ENCODE measurements around the gene IL18RAP. TPM values are rescaled to one million over a fixed set of nuclear protein-coding genes. Genes with fewer than 3 reads are reported as not detected.

The IL18RAP gene
- total RNA-seq, 1 experiment from 2014 or later = not detected

- no peak overlapping the region for H3K4me3 Mint-ChIP-seq (ENCODE audit: low read depth, unreplicated experiment)
- no peaks in the 10 kb centered on the region for H3K36me3 Mint-ChIP-seq (ENCODE audit: insufficient read depth, unreplicated experiment)
- TF ChIP-seq CTCF (IDR thresholded peaks at IDR 0.05; ENCODE audit: unreplicated experiment) = no peak
- DNase-seq = no peak
- no peaks in the 10 kb centered on the region for H3K4me1 Mint-ChIP-seq (ENCODE audit: low read depth, unreplicated experiment)
- BruUV-seq (replicated peaks) = no TSS peak
- no peaks in the 10 kb centered on the region for H3K9me3 Mint-ChIP-seq (ENCODE audit: low read depth, unreplicated experiment)
- intact Hi-C loops (cut with micrococcal nuclease; ENCODE audit: unreplicated experiment) = no loop called here
- H3K27ac Mint-ChIP-seq (ENCODE audit: unreplicated experiment) = no peak overlapping the region
- CTCF ChIA-PET = interaction anchor here (0.7 kb wide), 1 partner anchor 11 kb away, joined by 4 read pairs; no protein-coding TSS in a partner anchor
- peaks cover 54% of the 10 kb centered on the region for H3K27me3 Mint-ChIP-seq (ENCODE audit: unreplicated experiment)
Measured at GRCh38 chr2:102463160-102463559, 40.2 kb downstream of the IL18RAP start.

GRCh38 chr2:102470168-102470567, 47.2 kb downstream of the IL18RAP start:
- intact Hi-C loops (cut with micrococcal nuclease; ENCODE audit: unreplicated experiment) = loop anchor here (5.0 kb wide), 1 partner anchor 47 kb away; no protein-coding TSS in a partner anchor
- CTCF ChIA-PET = no interaction called here
- Mint-ChIP-seq H3K4me3 (ENCODE audit: low read depth, unreplicated experiment) (no peak overlapping the region), H3K4me1 (ENCODE audit: low read depth, unreplicated experiment) (no peaks in the 10 kb centered on the region), H3K9me3 (ENCODE audit: low read depth, unreplicated experiment) (peaks cover 7% of the 10 kb centered on the region), H3K27me3 (ENCODE audit: unreplicated experiment) (peaks cover 27% of the 10 kb centered on the region), H3K27ac (ENCODE audit: unreplicated experiment) (no peak overlapping the region), H3K36me3 (ENCODE audit: insufficient read depth, unreplicated experiment) (no peaks in the 10 kb centered on the region)
- DNase-seq = no peak
- BruUV-seq (replicated peaks) = no TSS peak
- no peak for TF ChIP-seq CTCF (IDR thresholded peaks at IDR 0.05; ENCODE audit: unreplicated experiment)

GRCh38 chr2:102473020-102473419, 50.1 kb downstream of the IL18RAP start, which contains the start of gene SLC9A4:
Gene SLC9A4, plus strand, starts transcription at chr2:102473226. Its CDS starts 534 bp downstream, at chr2:102473760.
- Mint-ChIP-seq H3K9me3 (ENCODE audit: low read depth, unreplicated experiment) (peaks cover 10% of the 10 kb centered on the region), H3K27me3 (ENCODE audit: unreplicated experiment) (peaks cover 22% of the 10 kb centered on the region), H3K27ac (ENCODE audit: unreplicated experiment) (no peak within 1 kb of the TSS), H3K36me3 (ENCODE audit: insufficient read depth, unreplicated experiment) (no peaks in the 10 kb centered on the region), H3K4me3 (ENCODE audit: low read depth, unreplicated experiment) (no peak within 1 kb of the TSS), H3K4me1 (ENCODE audit: low read depth, unreplicated experiment) (no peaks in the 10 kb centered on the region)
- peak; percentile 74 for DNase-seq
- CTCF ChIA-PET = interaction anchor here (0.9 to 3.6 kb wide), 11 partner anchors 10 to 231 kb away, joined by 3 to 32 read pairs (median 6); no protein-coding TSS in a partner anchor
- intact Hi-C loops (cut with micrococcal nuclease; ENCODE audit: unreplicated experiment) = loop anchor here (1.0 to 5.0 kb wide), 4 partner anchors 44 to 230 kb away; no protein-coding TSS in a partner anchor
- TF ChIP-seq CTCF (IDR thresholded peaks at IDR 0.05; ENCODE audit: unreplicated experiment) = peak; percentile 65
- no TSS peak for BruUV-seq (replicated peaks)

GRCh38 chr2:102473631-102474030, 50.7 kb downstream of the IL18RAP start:
- H3K27me3 Mint-ChIP-seq (ENCODE audit: unreplicated experiment) = peaks cover 16% of the 10 kb centered on the region
- H3K4me1 Mint-ChIP-seq (ENCODE audit: low read depth, unreplicated experiment) = no peaks in the 10 kb centered on the region
- TF ChIP-seq CTCF (IDR thresholded peaks at IDR 0.05; ENCODE audit: unreplicated experiment) = no peak
- no peak overlapping the region for H3K4me3 Mint-ChIP-seq (ENCODE audit: low read depth, unreplicated experiment)
- BruUV-seq (replicated peaks) = no TSS peak
- H3K27ac Mint-ChIP-seq (ENCODE audit: unreplicated experiment) = no peak overlapping the region
- H3K36me3 Mint-ChIP-seq (ENCODE audit: insufficient read depth, unreplicated experiment) = no peaks in the 10 kb centered on the region
- CTCF ChIA-PET = interaction anchor here (0.9 to 3.6 kb wide), 11 partner anchors 10 to 230 kb away, joined by 3 to 32 read pairs (median 6); no protein-coding TSS in a partner anchor
- intact Hi-C loops (cut with micrococcal nuclease; ENCODE audit: unreplicated experiment) = loop anchor here (1.0 to 5.0 kb wide), 4 partner anchors 44 to 230 kb away; no protein-coding TSS in a partner anchor
- no peak for DNase-seq
- H3K9me3 Mint-ChIP-seq (ENCODE audit: low read depth, unreplicated experiment) = peaks cover 10% of the 10 kb centered on the region

All from Calu3 (cell line).